Esophagus squamous epithelium (tissue), 4 donors: ENCODE measurements around the gene TUSC7.

ENCODE experiments used
- CTCF ChIP-seq, 6 experiments: fragments of 450-650 bp in 4 of 6; fragments of 200-600 bp in 2 of 6; sonication (generic) in 2 of 6; IDR thresholded peaks; one replicate each; pipeline ENCODE4 v1.5.1; 2016 to 2019; ENCODE audit warnings: antibody characterized with exemption in 6 of 6, mild to moderate bottlenecking in 4 of 6, moderate library complexity in 4 of 6
- POLR2A ChIP-seq, 4 donors: fragments of 450-650 bp; IDR thresholded peaks; one replicate each; pipeline ENCODE4 v1.6.1; 2017; ENCODE audit warnings: antibody characterized with exemption in 4 of 4, mild to moderate bottlenecking in 4 of 4, moderate library complexity in 3 of 4

- TF ChIP-seq CTCF (IDR thresholded peaks at IDR 0.05) (no peak), POLR2A (IDR thresholded peaks at IDR 0.05) (no peak)
Observed at GRCh38 chr3:116669576-116669975, 40.0 kb upstream of the TUSC7 start.
